Esophagus (tissue), 2 donors: Measurements from ENCODE around the gene CCDC28A. TPM values are rescaled to one million over a fixed set of nuclear protein-coding genes. Genes with fewer than 3 reads are reported as not detected.

ENCODE experiments used
- H3K27ac ChIP-seq, 2 donors: one replicate each; pipeline ENCODE4 v1.5.1; 2013; ENCODE audit warnings: low read depth in 2 of 2, mild to moderate bottlenecking in 2 of 2, inconsistent platforms in 1 of 2, low read length in 1 of 2, moderate library complexity in 1 of 2
- H3K27me3 ChIP-seq, 2 donors: one replicate each; pipeline ENCODE4 v1.6.1; 2013; ENCODE audit warnings: low read length in 2 of 2, control low read depth in 1 of 2, mild to moderate bottlenecking in 1 of 2; ENCODE audit not compliant: insufficient read depth in 2 of 2, control insufficient read depth in 1 of 2
- H3K36me3 ChIP-seq, 2 donors: one replicate each; pipeline ENCODE4 v1.6.1; 2013; ENCODE audit warnings: low read length in 1 of 2; ENCODE audit not compliant: control insufficient read depth in 2 of 2, insufficient read depth in 2 of 2
- H3K4me1 ChIP-seq, 2 donors: one replicate each; pipeline ENCODE4 v1.6.1; 2013; ENCODE audit warnings: low read length in 1 of 2; ENCODE audit not compliant: control insufficient read depth in 2 of 2, insufficient read depth in 2 of 2
- H3K4me3 ChIP-seq, 2 donors: one replicate each; pipeline ENCODE4 v1.5.1; 2013; ENCODE audit warnings: low read length in 2 of 2, mild to moderate bottlenecking in 2 of 2, low read depth in 1 of 2, moderate library complexity in 1 of 2
- H3K9me3 ChIP-seq, 2 donors: one replicate each; pipeline ENCODE4 v1.6.1; 2013; ENCODE audit warnings: mild to moderate bottlenecking in 2 of 2, low read depth in 1 of 2, low read length in 1 of 2, moderate library complexity in 1 of 2; ENCODE audit not compliant: control insufficient read depth in 2 of 2, insufficient read depth in 1 of 2
- WGBS, 2 donors: extraction: QIAGEN DNeasy Blood & Tissue Kit; methylation state at CpG; one replicate each; pipeline ENCODE4 v1.1.7; 2013; 5-methylcytosine and 5-hydroxymethylcytosine counted together
- polyA plus RNA-seq, 2 donors: library from polyadenylated mRNA; stranded (reverse); fragments of 200-250 nt; gene quantifications; one replicate each; pipeline ENCODE4 v1.2.3, GENCODE V29; 2013
- donor health status: healthy with polysubstance abuse.
- donor health status: Bipolar disorder and iron deficiency.

The CCDC28A gene
- polyA plus RNA-seq, 2 donors, result 10.8 to 13.7 TPM

GRCh38 chr6:138805016-138805765 lies 31.6 kb downstream of the CCDC28A start:
- Histone ChIP-seq H3K9me3 (no peaks in the 10 kb centered on the region), H3K4me3 (no peak overlapping the region), H3K27me3 (no peaks in the 10 kb centered on the region), H3K36me3 (no peaks in the 10 kb centered on the region), H3K4me1 (no peaks in the 10 kb centered on the region), H3K27ac (no peak overlapping the region)
- WGBS, 2 donors, result 80 to 84% methylated on average over 9 of the region's 9 CpGs

DNA sequence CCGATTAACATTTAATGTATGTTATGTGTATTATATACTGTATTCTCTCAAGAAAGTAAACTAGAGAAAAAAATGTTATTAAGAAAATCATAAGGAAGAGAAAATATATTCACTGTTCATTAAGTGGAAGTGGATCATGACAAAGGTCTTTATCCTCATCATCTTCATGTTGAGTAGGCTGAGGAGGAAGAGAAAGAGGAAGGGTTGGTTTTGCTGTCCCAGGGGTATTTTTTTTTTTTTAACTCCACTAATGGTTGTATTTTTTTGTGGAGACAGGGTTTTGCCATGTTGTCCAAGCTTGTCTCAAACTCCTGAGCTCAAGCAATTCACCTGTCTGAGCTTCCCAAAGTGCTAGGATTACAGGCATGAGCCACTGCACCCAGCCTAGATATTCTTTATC lies 33.3 kb downstream of the CCDC28A start:
- Histone ChIP-seq H3K36me3 (no peaks in the 10 kb centered on the region), H3K9me3 (no peaks in the 10 kb centered on the region), H3K4me1 (no peaks in the 10 kb centered on the region), H3K27ac (no peak overlapping the region), H3K27me3 (no peaks in the 10 kb centered on the region), H3K4me3 (no peak overlapping the region)
- WGBS, 2 donors, result 87 to 90% methylated on average over 1 of the region's 1 CpG

DNA sequence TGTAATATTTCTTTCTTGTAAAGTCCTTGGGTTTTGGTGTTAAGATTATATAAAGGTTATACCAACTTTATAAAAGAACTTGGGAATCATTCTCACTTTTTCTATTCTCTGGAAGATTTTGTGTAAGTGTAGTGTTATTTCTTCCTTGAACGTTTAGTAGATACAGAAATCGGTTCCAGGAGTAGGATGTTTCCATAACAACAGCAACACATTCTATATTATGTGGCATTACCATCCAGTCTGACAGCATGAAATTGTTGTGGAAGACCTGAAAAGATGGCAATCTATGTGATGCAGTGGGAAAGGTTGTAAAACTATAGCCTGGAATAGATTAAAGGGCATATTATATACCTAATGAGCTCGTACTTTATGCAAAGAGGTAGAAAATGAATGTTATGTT lies 36.1 kb downstream of the CCDC28A start:
- H3K4me1 ChIP-seq, result no peaks in the 10 kb centered on the region

GRCh38 chr6:138811866-138812265 lies 38.3 kb downstream of the CCDC28A start:
- Histone ChIP-seq H3K36me3 (no peaks in the 10 kb centered on the region), H3K4me1 (no peaks in the 10 kb centered on the region), H3K27ac (no peak overlapping the region), H3K4me3 (no peak overlapping the region), H3K9me3 (no peaks in the 10 kb centered on the region), H3K27me3 (no peaks in the 10 kb centered on the region)
- 84 to 88% methylated on average over 3 of the region's 3 CpGs for WGBS, 2 donors

More for the DNA sequence above, 36.1 kb downstream of the CCDC28A start:
- Histone ChIP-seq H3K36me3 (no peaks in the 10 kb centered on the region), H3K27ac (no peak overlapping the region), H3K27me3 (no peaks in the 10 kb centered on the region), H3K4me3 (no peak overlapping the region), H3K9me3 (no peaks in the 10 kb centered on the region)
- 83 to 88% methylated on average over 3 of the region's 3 CpGs for WGBS, 2 donors

DNA sequence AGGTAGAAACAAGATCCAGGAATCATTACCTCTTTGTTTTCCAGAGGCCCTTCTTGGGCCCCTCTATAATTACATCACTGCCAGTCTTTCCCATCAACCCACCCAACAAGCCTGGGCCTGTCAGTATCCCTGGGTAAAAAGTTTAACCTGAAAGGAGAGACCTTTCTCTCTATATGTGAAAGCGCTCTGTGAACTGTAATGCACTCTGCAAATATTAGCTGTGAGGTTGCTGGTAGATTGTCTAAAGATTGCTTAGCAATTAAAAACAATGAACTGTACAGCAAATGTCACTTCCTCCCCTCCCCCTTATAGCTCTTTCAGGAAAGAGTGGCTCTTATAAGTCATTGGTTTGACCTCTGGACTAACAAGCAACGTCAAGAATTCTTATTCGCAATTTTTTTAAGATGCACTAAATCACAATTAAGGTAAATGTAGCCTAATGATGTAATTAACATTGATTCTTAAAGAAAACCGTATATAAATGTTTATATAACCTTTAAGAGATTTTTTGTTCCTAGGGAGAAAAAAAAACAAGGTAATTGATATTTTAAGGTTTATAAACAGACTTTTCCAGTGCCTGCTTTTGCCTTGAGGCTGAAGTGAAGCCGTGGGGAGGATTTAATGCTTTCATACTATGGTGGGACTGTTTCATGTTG lies 40.7 kb downstream of the CCDC28A start:
- WGBS, 2 donors, result 57 to 58% methylated on average over 5 of the region's 5 CpGs
- Histone ChIP-seq H3K27ac (no peak overlapping the region), H3K36me3 (no peaks in the 10 kb centered on the region), H3K27me3 (no peaks in the 10 kb centered on the region), H3K9me3 (no peaks in the 10 kb centered on the region), H3K4me1 (peaks cover 0 to 4% of the 10 kb centered on the region in 2 donors), H3K4me3 (no peak overlapping the region)

DNA sequence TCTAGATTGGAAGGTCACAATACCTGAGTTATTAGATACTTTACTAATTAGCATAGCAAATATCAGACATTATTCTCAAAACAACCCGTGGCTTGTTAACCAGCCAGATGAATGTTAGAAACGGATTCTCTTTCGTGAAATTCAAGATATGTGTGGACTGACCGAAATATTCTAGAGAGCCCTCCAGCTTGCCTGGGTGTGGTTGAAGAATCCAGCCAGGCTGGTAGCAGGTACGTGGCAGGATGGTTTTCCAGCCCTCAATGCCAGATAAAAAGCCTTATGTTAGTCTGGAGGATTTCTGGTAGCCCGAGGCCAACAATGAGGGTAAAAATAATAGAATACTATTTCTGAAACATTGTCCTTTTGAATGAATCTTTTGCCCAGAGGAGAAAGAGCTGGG lies 41.7 kb downstream of the CCDC28A start:
- WGBS, 2 donors, result 54 to 68% methylated on average over 6 of the region's 6 CpGs

GRCh38 chr6:138815797-138816528 lies 42.4 kb downstream of the CCDC28A start:
- Histone ChIP-seq H3K9me3 (no peaks in the 10 kb centered on the region), H3K4me3 (no peak overlapping the region), H3K27ac (no peak overlapping the region), H3K4me1 (peaks cover 0 to 5% of the 10 kb centered on the region in 2 donors), H3K27me3 (no peaks in the 10 kb centered on the region), H3K36me3 (no peaks in the 10 kb centered on the region)
- WGBS, 2 donors, result 29 to 32% methylated on average over 4 of the region's 4 CpGs

More for the DNA sequence above, 41.7 kb downstream of the CCDC28A start:
- no peaks in the 10 kb centered on the region for H3K36me3 ChIP-seq
- no peaks in the 10 kb centered on the region for H3K9me3 ChIP-seq
- no peaks in the 10 kb centered on the region for H3K27me3 ChIP-seq
- peaks cover 0 to 5% of the 10 kb centered on the region in 2 donors for H3K4me1 ChIP-seq
- H3K4me3 ChIP-seq, result no peak overlapping the region
- H3K27ac ChIP-seq, result no peak overlapping the region

DNA sequence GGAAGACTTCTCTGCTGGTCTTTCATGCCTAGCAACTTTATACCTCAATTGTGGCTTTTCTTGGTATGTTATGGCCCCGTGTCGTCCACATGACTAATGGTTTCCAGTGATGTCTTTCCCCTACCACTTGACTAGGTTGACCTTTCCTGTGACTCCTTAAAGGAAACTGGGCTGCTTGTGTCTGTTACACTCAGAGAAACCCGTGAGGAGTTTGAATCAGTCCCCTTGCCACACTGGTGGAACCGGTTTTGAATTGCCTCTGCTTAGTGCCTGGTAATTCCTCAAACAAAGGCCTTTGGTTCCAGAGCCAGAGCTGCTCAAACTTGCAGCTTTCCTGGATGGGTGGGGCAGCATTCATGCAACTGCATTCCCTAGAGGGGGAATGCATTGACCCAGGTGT lies 44.2 kb downstream of the CCDC28A start:
- peak overlapping the region; percentile 90 to 95 for H3K27ac ChIP-seq
- no peaks in the 10 kb centered on the region for H3K36me3 ChIP-seq
- H3K4me3 ChIP-seq, result no peak overlapping the region
- peaks cover 0 to 5% of the 10 kb centered on the region in 2 donors for H3K4me1 ChIP-seq
- no peaks in the 10 kb centered on the region for H3K9me3 ChIP-seq
- H3K27me3 ChIP-seq, result no peaks in the 10 kb centered on the region
- 30% methylated on average over 4 of the region's 4 CpGs for WGBS, 2 donors

DNA sequence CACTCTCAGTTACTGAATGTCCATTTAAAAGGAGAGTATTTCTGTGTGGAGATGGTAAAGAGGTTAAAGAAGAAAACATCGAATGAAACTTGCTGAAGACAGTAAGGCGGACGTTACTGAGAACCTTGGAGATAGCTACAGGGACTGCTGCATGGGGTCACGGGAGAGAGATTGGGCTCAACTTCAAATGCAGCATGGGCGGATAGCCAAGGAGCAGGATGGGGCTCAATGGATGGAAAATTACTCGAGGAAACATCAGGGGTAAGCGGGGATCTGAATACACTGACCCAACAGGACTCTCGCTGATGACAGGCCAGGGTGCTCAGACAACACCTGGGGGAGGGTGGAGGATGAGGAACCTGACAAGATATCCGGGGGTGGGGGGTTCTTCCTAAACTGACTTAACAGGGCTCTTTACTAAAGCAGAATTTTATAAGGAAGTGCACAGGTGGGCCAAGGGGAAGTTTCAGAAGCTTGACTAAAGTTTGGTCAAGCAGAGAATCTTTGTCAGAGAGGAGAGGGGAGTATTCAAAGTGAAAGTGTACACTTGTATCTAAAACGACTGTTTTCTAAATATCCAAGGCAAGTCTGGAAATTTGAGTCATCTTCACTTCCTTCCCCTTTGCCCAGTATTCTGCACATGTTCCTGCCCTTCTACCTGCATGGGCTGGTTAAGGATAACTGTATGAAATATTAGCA lies 45.1 kb downstream of the CCDC28A start:
- Histone ChIP-seq H3K9me3 (no peaks in the 10 kb centered on the region), H3K27ac (peak overlapping the region; percentile 90 to 95), H3K4me1 (peaks cover 0 to 5% of the 10 kb centered on the region in 2 donors), H3K4me3 (no peak overlapping the region), H3K27me3 (no peaks in the 10 kb centered on the region), H3K36me3 (no peaks in the 10 kb centered on the region)
- WGBS, 2 donors, result 55 to 59% methylated on average over 10 of the region's 10 CpGs
